GM10266 (cell line): Measurements from ENCODE around the gene CWC22.
"Not testable (repeated sequence)": the region's sequence is repeated elsewhere in the genome, so short reads cannot be mapped to it uniquely, and the experiment has no call there.

Source experiments
- DNase-seq: peaks from one replicate; pipeline ENCODE4 v3.0.0; 2012; ENCODE audit errors: extremely low spot score
- TF ChIP-seq, protein P1 (sequence below): IDR thresholded peaks from 2 replicates; pipeline ENCODE4 v1.5.1; 2012; ENCODE audit warnings: mild to moderate bottlenecking, low read depth; ENCODE audit not compliant: control insufficient read depth, insufficient read depth; ENCODE audit errors: missing control alignments

Gene CWC22

DNA sequence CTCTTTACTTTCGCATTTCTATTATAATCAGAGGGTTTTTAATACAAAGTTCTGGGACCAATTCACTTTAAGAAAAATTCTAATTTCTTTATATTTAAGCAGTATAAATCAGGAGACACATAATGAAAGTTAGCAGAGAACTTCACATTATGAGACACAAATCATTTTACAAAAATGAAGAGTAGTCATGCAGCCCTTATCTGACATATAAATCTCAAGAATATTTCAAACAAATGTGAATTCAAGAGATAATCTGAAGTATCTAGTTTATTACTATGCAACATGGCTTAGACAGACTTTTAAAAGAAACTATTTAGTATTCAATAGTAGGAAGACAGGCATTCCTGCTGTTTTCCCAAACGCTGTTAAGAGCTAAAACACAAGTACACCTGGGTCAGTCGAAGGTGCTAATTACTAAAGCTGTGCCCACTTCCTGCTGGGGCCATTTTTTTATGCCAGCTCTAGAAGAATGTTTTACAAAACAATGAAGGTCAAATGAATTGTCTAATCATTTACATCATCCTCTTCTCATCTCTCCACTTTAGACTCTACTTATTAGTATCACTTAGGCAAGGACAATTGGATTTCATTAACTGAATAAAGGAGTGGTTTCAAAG, 40.2 kb downstream of the CWC22 start:
- TF ChIP-seq, protein P1, sequence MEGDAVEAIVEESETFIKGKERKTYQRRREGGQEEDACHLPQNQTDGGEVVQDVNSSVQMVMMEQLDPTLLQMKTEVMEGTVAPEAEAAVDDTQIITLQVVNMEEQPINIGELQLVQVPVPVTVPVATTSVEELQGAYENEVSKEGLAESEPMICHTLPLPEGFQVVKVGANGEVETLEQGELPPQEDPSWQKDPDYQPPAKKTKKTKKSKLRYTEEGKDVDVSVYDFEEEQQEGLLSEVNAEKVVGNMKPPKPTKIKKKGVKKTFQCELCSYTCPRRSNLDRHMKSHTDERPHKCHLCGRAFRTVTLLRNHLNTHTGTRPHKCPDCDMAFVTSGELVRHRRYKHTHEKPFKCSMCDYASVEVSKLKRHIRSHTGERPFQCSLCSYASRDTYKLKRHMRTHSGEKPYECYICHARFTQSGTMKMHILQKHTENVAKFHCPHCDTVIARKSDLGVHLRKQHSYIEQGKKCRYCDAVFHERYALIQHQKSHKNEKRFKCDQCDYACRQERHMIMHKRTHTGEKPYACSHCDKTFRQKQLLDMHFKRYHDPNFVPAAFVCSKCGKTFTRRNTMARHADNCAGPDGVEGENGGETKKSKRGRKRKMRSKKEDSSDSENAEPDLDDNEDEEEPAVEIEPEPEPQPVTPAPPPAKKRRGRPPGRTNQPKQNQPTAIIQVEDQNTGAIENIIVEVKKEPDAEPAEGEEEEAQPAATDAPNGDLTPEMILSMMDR: no peak

DNA sequence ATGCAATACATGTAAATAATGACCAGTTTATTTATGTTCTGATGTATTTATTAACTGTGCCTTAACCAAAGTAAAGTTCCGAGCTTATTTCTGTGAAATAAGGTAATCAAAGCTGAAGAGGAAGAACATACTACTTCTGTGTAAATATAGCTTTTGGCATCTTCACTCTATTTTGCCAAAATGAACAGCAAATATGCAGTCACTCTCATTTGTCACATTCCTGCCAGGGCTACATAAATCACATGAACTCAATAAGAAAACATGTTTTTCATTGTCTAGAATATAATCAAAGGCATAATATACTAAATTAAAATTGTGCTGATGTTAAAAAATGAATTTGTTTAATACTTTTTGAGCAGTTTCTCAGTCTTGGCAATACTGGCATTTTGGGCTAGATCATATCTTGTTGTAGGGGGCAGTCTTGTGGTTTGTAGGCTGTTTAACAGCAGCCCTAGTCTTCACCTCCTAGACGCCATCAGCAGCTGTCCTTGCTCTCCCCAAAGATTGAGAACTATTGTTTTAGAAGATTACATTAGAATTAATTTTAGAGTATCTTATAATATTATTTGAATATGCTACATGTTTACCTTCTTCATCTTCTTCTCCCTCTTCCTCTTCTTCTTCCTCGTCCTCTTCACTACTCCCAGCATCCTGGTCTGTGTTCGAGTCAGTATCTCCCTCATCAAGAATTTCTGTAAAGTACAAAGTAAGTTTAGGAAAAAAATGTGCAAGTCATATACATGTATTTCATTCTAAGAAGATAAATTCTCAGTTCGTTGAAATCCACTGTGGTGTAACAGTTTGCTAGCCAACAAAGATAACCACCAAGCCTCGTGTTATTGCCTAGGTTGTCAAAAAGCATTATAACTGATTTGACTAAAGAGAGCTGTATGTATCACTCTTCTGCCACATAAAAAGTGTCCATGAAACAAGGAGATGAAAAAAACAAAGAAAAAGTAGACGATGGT, 41.5 kb downstream of the CWC22 start:
- TF ChIP-seq, protein P1: no peak
- no peak for DNase-seq

More for the DNA sequence above, 40.2 kb downstream of the CWC22 start:
- no peak for DNase-seq

DNA sequence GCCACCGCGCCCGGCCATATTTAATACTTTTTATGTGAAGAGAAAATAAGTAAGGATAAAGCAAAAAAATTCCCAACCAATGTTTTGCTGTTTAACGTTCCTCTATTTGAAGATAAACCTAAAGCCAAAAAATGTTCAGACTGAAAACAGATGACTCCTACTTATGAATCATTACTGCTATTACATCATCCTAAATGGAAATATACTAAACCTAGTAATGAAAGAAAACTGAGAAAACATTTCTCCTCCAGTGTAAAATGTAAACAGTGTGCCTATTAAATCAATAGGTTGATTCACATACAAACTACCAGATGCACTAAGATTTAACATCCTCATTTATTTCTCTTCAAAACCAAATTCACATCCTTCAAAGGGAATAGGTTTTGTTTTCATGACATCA, 43.5 kb downstream of the CWC22 start:
- TF ChIP-seq, protein P1: no peak
- no peak for DNase-seq

DNA sequence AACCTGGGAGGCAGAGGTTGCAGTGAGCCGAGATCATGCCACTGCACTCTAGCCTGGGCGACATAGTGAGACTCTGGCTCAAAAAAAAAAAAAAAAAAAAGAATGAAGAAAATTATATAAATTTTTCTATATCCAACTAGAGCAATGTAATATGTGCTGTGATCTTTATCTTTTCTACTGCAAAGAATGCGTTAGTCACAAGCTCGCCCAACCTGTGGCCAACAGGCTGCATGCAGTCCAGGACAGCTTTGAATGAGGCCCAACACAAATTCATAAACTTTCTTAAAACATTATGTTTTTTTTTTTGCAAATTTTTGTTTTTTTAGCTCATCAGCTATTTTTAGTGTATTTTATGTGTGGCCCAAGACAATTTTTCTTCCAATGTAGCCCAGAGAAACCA, 48.8 kb downstream of the CWC22 start:
- not testable (repeated sequence) for DNase-seq

DNA sequence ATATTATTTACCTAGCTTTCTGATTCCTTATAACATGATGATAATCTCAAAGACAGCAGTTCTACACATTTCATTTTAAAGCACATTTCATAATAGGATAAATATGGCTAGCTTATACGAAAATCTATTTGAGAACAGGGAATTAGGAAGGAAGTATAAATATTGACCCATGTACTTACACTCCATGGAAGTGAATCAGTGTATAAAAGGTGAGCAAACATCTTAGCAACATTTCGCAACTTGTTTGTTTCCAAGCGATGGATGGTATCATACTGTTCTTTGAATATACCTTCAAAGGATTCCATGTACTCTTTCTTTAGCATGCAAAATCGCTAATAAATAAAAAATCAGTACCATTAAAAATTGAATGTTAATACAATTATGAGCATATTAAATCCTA, 53.1 kb downstream of the CWC22 start:
- no peak for DNase-seq
- TF ChIP-seq, protein P1: no peak

DNA sequence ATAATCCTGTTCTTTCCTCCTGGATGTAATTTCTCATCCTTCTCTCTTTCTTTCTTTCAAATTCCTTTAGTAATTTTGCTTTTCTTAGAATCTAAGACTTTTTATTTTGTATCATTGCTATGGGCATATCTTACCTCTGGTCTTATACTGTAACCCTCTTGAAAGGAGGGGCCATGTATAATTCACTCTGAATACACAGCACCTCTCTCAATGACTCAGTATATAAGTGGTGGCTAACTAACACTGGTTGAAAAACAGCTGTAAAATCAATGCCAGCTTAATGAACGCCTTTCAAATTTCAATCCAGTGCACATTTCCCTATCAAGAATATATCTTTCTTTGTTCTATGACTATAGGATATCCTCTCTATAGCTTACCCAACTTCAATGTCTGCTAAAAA, 53.7 kb downstream of the CWC22 start:
- DNase-seq: no peak
- TF ChIP-seq, protein P1: no peak

DNA sequence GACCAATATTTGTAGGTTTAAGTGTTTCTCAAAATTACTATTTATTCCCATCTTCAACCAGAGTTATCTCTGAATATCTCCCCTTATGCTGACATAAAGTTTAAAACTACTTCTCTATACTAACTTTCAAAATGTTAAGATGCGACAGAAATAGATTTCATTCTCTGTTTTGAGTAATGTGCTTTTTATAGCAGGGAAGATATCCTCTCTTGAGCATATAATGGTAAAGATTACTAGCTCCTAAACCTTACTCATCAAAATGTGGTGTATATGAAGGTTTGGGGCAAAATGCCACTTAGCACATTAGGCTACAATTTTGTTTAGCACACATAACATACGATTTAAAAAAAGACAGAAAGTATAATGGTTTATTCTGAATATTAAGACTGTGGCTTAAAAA, 54.4 kb downstream of the CWC22 start:
- peak; percentile 10 for DNase-seq
- TF ChIP-seq, protein P1: no peak

DNA sequence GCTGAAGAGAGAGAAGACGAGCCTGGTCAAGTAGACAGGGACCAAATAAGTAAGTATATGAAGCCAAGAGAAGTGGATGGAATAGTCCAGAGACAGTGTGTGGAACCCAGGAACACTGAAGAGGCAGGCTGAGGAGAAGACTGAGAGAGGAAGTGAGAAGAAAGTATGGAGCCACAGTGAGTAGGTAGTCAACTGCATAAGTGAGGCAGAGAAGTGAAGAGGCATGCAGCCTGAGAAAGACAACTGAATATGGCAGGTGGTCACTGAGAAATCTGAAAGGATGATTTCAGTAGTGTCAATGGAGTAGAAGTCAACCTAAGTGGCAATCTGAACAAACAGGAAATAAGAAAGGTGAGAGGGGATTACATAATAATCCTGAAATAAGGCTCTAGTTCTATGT, 55.4 kb downstream of the CWC22 start:
- TF ChIP-seq, protein P1: no peak
- DNase-seq: peak; percentile 4
